Esophagus squamous epithelium (tissue), 5 donors: ENCODE measurements around the gene CX3CL1. TPM values are rescaled to one million over a fixed set of nuclear protein-coding genes. Genes with fewer than 3 reads are reported as not detected.
"Not testable (repeated sequence)": the region's sequence is repeated elsewhere in the genome, so short reads cannot be mapped to it uniquely, and the experiment has no call there.

ENCODE experiments used
- DNase-seq: peaks from one replicate; lab custom pipeline; 2025; lab: John Stamatoyannopoulos, UW
- H3K27ac ChIP-seq, 4 donors: fragments of 200-600 bp; sonication (generic); one replicate each; pipeline ENCODE4 v1.5.1; 2016 to 2019; ENCODE audit warnings: mild to moderate bottlenecking in 1 of 4
- H3K27me3 ChIP-seq, 4 donors: fragments of 200-600 bp; sonication (generic); 1 replicate in 3 of 4; 2 replicates in 1 of 4; pipeline versions ENCODE4 v1.5.1 to v1.6.0; 2017 to 2021; ENCODE audit warnings: antibody characterized with exemption in 1 of 4
- H3K36me3 ChIP-seq, 3 donors: fragments of 200-600 bp; sonication (generic); one replicate each; pipeline ENCODE4 v1.5.1; 2016 to 2019
- H3K4me1 ChIP-seq, 3 donors: fragments of 200-600 bp; sonication (generic); one replicate each; pipeline ENCODE4 v1.5.1; 2017 to 2019
- H3K4me3 ChIP-seq, 4 donors: fragments of 200-600 bp; sonication (generic); 1 replicate in 3 of 4; 2 replicates in 1 of 4; pipeline ENCODE4 v1.5.1; 2016 to 2019; ENCODE audit warnings: mild to moderate bottlenecking in 2 of 4, moderate library complexity in 1 of 4
- H3K9me3 ChIP-seq, 3 donors: fragments of 200-600 bp; sonication (generic); one replicate each; pipeline ENCODE4 v1.5.1; 2016 to 2019
- POLR2A ChIP-seq, 4 donors: fragments of 450-650 bp; IDR thresholded peaks; one replicate each; pipeline ENCODE4 v1.6.1; 2017; ENCODE audit warnings: antibody characterized with exemption in 4 of 4, mild to moderate bottlenecking in 4 of 4, moderate library complexity in 3 of 4
- WGBS, 2 donors: methylation state at CpG; one replicate each; pipeline ENCODE4 v1.1.5; 2018; 5-methylcytosine and 5-hydroxymethylcytosine counted together
- intact Hi-C: fragments of 100-400 bp; cut with DNase I; formaldehyde crosslinking; loops from one replicate; pipeline ENCODE4 v1.15.0; 2022
- total RNA-seq, 4 donors: library from RNA; depleted of rRNA; stranded (reverse); fragments of >200 nt; gene quantifications; one replicate each; pipeline ENCODE4 v1.1.0, GENCODE V29; 2016
- TF ChIP-seq, protein P1 (sequence below), 6 experiments: fragments of 450-650 bp in 4 of 6; fragments of 200-600 bp in 2 of 6; sonication (generic) in 2 of 6; IDR thresholded peaks; one replicate each; pipeline ENCODE4 v1.5.1; 2016 to 2019; ENCODE audit warnings: antibody characterized with exemption in 6 of 6, mild to moderate bottlenecking in 4 of 6, moderate library complexity in 4 of 6
- donor health status: DM: yes; HTN: yes; CAD: no.

Gene CX3CL1
- total RNA-seq, 4 donors from 2014 or later, result 3.3 to 14.8 (median 7.4) TPM

DNA sequence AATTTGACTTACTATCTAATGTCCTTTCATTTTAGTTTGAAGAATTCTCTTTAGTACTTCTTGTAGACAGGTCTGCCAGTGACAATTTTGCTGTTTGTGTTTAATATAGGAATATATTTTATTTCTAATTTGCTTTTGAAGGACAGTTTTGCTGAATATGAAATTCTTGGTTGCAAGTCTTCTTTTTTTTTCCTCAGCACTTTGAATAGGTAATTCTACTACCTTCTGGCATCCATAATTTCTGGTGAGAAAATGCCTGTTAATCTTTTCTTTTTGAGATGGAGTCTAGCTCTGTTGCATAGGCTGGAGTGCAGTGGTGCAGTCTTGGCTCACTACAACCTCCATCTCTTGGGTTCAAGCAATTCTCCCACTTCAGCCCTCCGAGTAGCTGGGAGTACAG is 38.9 kb upstream of the CX3CL1 start:
- H3K27me3 ChIP-seq, result no peaks in the 10 kb centered on the region
- no peak overlapping the region for H3K27ac ChIP-seq
- peaks cover 0 to 7% (median 4%) of the 10 kb centered on the region in 3 donors for H3K9me3 ChIP-seq
- no peaks in the 10 kb centered on the region for H3K36me3 ChIP-seq
- H3K4me1 ChIP-seq, result no peaks in the 10 kb centered on the region
- WGBS, 2 donors, result 88% methylated on average over 1 of the region's 1 CpG
- no peak for TF ChIP-seq POLR2A (IDR thresholded peaks at IDR 0.05)
- TF ChIP-seq, protein P1, sequence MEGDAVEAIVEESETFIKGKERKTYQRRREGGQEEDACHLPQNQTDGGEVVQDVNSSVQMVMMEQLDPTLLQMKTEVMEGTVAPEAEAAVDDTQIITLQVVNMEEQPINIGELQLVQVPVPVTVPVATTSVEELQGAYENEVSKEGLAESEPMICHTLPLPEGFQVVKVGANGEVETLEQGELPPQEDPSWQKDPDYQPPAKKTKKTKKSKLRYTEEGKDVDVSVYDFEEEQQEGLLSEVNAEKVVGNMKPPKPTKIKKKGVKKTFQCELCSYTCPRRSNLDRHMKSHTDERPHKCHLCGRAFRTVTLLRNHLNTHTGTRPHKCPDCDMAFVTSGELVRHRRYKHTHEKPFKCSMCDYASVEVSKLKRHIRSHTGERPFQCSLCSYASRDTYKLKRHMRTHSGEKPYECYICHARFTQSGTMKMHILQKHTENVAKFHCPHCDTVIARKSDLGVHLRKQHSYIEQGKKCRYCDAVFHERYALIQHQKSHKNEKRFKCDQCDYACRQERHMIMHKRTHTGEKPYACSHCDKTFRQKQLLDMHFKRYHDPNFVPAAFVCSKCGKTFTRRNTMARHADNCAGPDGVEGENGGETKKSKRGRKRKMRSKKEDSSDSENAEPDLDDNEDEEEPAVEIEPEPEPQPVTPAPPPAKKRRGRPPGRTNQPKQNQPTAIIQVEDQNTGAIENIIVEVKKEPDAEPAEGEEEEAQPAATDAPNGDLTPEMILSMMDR (IDR thresholded peaks at IDR 0.05), result no peak
- intact Hi-C loops, result no loop called here
- H3K4me3 ChIP-seq, result no peak overlapping the region
- DNase-seq, result no peak

DNA sequence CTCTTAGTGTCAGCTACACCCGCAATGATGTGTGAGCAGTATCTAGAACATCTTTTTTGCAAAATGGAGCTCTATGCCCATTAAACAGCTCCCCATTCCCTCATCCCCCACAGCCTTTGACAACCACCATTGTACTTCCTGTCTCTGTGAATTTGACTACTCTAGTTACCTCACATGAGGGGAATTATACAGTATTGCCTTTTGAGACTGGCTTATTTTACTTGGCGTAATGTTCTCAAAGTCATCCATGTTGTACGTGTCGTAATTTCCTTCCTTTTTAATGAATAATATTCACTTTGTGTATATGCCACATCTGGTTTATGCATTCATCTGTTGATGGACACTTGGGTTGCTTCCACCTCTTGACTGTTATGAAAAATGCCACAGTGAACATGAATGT is 36.9 kb upstream of the CX3CL1 start:
- Histone ChIP-seq H3K4me1 (peaks cover 0 to 7% (median 0%) of the 10 kb centered on the region in 3 donors), H3K4me3 (no peak overlapping the region), H3K9me3 (peaks cover 0 to 7% (median 4%) of the 10 kb centered on the region in 3 donors), H3K27me3 (no peaks in the 10 kb centered on the region), H3K27ac (no peak overlapping the region), H3K36me3 (no peaks in the 10 kb centered on the region)
- intact Hi-C loops, result no loop called here
- TF ChIP-seq POLR2A (IDR thresholded peaks at IDR 0.05), result no peak
- TF ChIP-seq, protein P1 (IDR thresholded peaks at IDR 0.05), result no peak
- WGBS, 2 donors, result 70 to 86% methylated on average over 4 of the region's 4 CpGs
- no peak for DNase-seq

DNA sequence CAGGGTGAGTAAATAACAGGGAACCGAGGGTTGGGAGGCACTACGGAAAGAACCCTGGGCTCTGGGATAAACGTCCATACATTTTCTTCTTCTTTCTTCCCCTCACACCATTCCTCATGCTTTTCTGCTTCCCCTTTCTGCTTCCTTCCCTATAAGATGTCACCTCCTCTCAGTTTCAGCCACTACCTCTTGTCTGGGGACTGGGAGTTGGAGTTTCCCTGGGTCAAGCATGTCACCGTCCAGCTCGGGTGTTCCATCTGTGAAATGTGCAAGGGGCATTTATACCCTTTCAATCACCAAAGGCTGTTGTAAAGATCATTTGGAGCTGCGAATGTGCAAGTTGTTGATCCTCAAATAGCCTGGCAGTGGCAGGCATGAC is 31.2 kb upstream of the CX3CL1 start:
- intact Hi-C loops, result no loop called here
- WGBS, 2 donors, result 59 to 78% methylated on average over 5 to 6 of the region's 6 CpGs
- Histone ChIP-seq H3K27me3 (no peaks in the 10 kb centered on the region), H3K27ac (peak overlapping the region in 2 of 4 donors; percentile 41 to 54), H3K36me3 (no peaks in the 10 kb centered on the region), H3K9me3 (peaks cover 0 to 7% (median 0%) of the 10 kb centered on the region in 3 donors), H3K4me3 (no peak overlapping the region), H3K4me1 (peaks cover 0 to 25% (median 14%) of the 10 kb centered on the region in 3 donors)
- DNase-seq, result no peak
- TF ChIP-seq, protein P1 (IDR thresholded peaks at IDR 0.05), result no peak
- no peak for TF ChIP-seq POLR2A (IDR thresholded peaks at IDR 0.05)

DNA sequence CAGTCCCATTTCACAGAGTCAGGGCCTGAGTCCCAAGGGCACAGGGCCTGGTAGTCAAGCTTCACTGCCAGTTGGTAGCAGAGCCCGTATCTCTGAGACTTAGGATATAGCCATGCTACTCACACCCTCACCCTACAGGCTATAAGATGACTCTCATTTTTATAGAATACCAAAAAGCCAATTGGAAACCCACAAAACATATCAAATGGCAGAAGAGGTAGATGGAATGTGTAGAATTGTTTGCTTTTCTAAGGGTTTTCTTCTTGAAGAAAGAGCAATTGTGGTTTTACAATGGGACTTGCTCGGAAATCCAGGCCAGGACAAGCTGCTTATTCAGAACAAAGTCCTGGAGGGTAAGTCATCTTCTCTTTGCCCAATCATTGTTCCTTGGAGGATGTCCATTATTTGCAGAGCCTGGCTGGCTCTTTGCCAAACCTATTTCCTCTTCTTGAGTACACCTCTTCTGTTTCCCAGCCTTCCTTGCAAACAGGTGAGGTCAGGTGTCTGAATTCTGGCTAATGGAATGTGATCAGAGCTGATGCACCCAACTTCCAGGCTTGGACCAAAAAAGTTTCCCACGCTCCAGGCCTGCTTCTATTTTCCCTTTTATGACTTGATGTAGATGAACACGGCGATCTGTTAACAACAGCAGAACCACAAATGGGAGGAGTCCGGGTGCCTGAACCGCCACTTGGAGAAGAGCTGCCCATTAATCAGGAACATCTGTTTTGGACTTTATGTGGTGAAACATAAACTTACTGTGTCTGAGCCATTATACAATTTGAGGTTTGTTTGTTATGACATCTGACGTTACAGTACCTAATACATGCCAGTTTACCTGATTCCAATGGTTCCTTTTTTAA is 30.6 kb upstream of the CX3CL1 start:
- WGBS, 2 donors, result 30 to 37% methylated on average over 8 of the region's 8 CpGs
- Histone ChIP-seq H3K4me3 (no peak overlapping the region), H3K4me1 (peaks cover 0 to 25% (median 14%) of the 10 kb centered on the region in 3 donors), H3K36me3 (no peaks in the 10 kb centered on the region), H3K9me3 (peaks cover 0 to 7% (median 0%) of the 10 kb centered on the region in 3 donors), H3K27me3 (no peaks in the 10 kb centered on the region), H3K27ac (peak overlapping the region in 2 of 4 donors; percentile 41 to 54)
- no peak for TF ChIP-seq POLR2A (IDR thresholded peaks at IDR 0.05)
- TF ChIP-seq, protein P1 (IDR thresholded peaks at IDR 0.05), result no peak
- intact Hi-C loops, result no loop called here
- no peak for DNase-seq

DNA sequence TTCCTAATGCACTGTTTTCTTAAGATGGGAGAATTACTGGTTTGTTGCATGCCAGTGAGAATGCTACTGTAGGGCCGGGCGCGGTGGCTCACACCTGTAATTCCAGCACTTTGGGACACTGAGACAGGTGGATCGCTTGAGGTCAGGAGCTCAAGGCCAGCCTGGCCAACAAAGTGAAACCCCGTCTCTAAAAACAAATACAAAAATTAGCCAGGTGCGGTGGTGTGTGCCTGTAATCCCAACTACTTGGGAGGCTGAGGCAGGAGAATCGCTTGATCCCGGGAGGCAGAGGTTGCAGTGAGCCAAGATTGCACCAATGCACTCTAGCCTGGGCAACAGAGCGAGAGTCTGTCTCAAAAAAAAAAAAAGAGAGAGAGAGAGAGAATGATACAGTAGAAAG is 29.7 kb upstream of the CX3CL1 start:
- intact Hi-C loops, result not testable (repeated sequence)
- 90 to 95% methylated on average over 9 of the region's 9 CpGs for WGBS, 2 donors

More for the DNA sequence above, 29.7 kb upstream of the CX3CL1 start:
- not testable (repeated sequence) for H3K27me3 ChIP-seq, H3K9me3 ChIP-seq, H3K36me3 ChIP-seq, H3K4me3 ChIP-seq, H3K27ac ChIP-seq, DNase-seq
- H3K4me1 ChIP-seq, result peaks cover 0 to 25% (median 14%) of the 10 kb centered on the region in 3 donors
